ENCODE data around the gene NCSTN.

Gene NCSTN

DNA sequence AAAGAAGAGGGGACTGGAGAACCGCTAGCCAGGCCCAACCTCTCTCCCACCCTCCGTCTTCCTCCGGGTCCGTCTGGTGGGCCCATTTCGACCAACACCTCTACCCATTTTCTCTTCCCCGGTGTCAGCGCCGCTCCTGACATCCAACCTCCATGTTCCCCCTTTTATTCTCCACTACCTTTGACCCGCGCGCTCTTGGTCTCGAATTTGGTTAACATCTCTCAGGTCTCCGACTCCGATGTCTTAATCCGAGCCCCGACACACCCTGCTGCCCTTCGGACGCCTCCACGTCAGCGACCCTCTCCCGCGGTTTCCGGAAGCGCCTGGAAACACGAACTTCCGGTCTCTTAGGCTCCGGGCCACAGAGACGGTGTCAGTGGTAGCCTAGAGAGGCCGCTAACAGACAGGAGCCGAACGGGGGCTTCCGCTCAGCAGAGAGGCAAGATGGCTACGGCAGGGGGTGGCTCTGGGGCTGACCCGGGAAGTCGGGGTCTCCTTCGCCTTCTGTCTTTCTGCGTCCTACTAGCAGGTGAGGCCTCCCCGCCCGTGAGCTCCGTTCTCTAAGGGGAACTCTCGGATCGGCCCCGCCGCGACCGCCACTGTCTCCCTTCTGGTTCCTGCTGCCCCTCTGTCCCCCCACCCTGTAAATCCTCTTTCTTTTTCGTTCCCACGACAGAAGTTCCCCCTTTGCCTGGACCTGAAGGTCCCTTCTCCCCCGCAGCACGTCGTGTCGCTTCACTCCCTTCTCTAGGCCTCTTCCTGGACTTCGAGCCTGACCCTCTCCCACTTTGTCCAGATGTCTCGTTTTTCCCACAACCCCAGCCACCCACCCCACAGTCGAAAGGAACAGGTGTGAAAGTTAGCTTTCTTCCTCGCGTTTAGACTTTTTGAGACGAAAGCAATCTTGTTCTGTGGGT is at the start of gene NCSTN, which contains the start of gene COPA:
NCSTN (plus strand) TSS at position 431 of the 917 bp plus-strand sequence; CDS start at position 445, 14 bp downstream.
COPA (minus strand) TSS at position 298 of the 917 bp plus-strand sequence; CDS start at position 218, 80 bp downstream.
- peak; percentile 89 for DNase-seq

DNA sequence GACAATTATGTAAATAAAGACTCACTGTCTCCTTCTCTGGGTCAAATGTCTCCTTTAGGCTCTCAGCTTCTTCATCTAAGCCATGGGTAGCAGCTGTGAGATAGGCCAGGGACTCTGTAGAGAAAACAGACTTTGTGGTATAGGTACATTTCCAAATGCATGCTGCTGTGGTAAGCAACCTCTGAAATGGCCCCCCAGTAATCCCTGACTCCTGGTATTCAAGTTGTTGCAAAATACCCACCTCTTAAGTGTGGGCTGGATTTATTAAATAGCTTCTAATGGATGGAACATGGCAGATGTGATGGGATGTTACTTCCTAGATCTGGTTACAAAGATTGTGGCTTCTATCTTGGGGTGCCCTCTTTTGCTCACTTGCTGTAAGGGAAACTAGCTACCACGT is 47.1 kb upstream of the NCSTN start:
- no peak for DNase-seq

DNA sequence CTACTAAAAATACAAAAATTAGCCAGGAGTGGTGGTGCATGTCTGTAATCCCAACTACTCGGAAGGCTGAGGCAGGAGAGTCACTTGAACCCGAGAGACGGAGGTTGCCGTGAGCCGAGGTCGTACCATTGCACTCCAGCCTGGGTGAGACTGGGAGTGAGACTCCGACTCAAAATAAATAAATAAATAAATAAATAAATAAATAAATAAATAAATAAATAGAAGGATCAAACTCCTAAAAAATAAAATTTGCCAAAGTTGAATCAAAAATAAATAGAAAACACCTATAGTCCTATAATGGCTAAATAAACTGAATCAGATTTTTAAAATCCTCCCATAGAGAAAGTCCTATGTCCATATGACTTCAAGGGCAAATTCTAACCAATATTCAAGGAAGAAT is 43.0 kb upstream of the NCSTN start:
- DNase-seq: no peak

DNA sequence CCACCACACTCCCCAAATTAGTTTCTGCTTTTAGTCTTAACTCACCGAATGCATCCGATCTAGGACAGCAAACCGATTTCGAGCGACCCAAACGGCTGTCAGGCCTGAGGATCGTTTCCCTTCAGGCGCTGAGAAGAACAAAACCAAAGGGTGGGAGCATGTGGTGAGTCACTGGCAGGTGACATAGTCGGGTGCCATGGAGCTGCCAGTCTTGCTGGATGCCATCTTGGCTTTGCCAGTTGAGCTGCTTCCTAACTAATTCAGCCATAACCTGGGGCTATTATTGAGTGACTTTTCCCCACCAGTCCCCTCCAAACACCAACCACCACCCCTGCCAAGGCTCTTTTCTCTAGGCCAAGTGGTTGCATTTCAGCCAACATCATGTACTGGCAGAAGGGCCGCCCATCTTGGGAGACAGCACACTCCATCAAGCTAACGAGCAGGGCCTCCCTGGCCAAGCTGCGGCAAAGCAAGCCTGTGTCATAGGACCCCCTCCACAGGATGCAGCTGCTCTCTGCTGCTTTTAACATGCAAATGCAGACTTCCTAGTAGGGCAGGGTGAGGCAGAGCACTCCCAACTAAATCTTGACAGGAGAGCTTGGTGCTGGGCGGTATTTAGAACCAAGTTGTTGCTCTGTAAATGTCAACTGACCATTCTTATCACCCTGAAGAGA is 35.9 kb upstream of the NCSTN start:
- no peak for DNase-seq

DNA sequence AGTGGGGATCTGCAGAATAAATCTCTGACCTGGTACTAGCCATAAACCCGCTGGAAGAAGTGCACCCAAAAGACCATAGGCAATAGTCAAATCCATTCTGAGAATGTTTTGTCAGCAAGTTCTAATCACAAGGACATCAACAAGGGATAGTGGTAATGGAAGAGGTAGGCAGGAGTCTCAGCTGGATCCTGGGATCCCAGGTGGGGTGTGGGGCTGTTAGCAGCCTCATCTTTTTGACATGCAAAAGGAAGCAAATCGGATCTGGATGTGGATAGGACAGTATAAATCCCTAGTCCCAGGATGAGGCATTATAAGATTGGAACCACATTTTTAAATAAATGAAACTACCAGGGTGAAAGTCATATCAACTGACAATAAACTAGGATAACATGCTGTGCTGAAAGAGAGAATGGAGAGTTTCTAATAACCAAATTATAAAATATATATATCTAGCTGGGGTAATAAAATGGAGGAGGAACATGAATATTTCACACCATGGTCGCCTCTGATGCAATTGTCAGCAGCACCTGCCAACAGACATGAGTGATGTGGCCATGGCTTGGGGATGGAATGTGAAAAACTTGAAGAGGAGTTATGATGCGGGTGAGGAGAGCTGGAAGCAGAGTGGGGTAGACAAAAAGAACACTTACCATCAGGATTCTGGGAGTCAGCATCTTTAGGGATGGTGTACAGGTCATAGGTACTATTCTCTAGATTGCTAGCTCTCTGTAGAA is 34.6 kb upstream of the NCSTN start:
- no peak for DNase-seq

DNA sequence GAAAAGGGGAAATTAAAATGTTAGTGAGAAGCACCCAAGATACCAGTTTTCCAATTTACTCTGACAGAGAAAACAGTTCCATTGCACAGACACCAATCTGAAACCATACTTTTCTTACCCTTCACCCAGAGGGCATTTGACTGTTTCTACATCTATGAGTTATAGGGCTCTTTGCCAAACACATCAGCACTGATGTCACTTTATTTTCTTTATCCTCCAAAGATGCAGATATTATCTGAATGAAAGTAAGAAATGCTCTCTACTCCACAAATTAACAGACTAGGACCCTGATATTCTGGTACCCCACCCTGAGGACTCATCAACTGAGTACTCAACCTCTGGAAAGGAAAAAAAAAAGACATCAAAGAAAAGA is 34.0 kb upstream of the NCSTN start:
- DNase-seq: no peak

DNA sequence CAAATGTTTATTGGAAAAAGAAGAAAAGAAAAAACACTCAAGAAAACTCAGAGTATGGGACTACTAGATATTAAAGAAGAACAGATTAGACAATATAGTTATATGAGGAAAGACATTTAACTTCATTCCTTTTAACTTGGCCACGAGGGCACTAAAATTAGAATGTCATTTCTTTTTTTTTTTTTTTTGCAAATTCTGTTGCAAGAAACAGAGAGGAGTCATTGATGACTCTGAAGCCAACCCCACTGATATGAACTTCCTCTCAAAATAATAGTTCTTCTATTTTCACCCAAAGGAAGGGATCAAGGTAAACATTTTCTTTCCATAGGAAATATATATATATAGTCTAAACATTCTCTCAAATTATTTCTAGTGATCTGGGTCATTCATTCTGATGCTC is 33.6 kb upstream of the NCSTN start:
- no peak for DNase-seq

DNA sequence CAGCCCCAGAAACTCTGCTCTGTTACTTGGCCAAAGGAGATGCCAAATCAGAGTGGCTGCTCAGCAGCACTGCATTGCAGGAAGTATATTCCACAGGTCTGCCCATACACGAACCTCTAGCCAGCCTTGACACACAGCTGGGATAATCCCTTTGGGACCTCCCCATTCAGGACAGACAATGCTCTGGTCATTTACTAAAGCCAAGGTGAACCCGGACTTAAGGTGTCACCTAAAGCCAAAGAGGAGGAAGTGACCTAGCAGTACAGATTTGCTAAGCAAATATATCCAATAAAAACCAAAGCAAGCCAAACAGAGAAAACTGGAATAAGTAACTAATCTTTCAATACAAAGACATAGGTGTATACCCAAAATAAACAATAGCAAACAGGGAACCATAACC is 27.8 kb upstream of the NCSTN start:
- DNase-seq: no peak

DNA sequence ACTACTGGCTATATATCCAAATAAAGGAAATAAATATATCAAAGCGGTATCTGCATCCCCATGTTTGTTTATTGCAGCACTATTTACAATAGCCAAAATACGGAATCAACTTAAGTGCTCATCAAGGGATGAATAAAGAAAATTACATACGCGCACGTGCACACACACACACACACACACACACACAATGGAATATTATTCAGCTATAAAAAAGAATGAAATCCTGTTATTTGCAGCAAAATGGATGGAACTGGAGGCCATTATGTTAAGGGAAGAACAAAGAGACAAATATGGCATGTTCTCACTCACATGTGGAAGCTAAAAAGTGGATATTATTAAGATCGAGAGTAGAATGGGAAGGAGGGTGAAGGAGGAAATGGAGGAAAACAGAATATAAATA is 20.4 kb upstream of the NCSTN start:
- DNase-seq: no peak

DNA sequence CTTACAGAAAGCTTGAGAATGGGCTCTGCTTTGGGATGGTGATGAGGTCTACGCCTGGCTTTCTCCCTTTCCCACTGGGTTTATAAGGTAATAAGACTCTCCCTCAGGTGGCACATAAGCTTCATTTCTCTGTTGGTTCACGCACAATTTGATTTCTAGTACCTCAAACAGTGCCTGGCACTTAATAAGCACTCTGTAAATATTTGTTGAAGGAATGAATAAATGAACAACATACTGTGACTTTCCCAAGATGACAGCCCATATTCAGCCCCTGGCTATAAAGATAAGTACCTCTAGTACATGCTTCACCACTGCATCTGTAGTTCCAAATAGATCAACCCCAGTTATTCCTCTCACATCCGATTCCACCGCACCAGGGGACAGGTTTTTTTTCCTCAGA is 17.9 kb upstream of the NCSTN start:
- DNase-seq: no peak

DNA sequence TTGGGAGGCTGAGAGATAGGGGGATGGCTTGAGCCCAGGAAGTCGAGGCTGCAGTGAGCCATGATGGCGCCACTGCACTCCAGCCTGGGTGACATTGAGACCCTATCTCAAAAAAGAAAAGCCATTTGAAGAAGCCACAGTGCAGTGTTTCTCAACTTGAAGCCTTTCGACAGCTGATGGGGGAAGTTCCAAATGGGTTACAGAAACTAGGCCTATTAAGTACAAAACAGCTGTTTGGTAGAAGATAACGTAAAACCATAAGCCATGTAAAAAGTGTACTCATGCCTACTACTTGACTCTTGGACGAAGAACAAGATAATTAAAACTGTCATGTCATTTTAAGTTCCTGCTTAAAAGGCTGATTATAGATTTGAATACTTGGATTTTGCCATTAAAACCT is 16.8 kb upstream of the NCSTN start:
- DNase-seq: no peak

DNA sequence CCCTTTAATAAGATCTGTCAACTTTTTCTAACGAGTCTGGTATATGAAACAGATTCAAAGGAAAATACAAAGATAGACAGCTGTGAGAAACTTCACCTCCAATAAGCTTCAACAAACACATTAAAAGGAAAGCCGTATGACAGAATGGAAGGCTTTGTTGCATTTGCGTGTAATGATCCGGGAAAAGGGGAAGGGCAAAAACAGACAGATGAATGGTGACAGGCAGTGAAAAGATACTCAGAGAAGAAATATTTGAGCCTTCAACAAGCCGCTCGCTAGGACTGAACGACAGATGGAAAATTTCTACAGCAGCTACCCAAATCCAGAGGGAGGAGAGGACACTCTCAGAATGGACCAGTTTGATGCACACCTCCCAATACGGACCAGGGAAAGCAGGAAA is 15.0 kb upstream of the NCSTN start:
- no peak for DNase-seq

DNA sequence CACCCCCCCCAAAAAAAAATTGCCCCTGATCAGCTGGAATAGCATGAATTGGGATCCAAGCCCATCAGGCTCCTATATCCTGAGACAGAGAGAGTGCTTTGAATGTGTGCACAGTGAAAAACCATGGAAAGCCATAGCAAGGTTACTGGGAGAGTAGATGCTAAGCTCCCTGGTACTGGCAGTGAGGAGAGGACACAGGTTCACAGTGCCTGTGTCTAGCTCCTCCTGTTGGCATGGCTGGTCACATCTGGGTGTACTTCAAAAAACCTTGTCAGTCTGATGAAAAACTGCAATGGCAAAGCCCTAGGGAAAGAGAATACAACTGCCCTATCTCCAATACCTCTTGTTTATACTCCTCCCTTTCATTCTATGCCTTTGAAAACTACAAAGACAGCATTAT is 13.1 kb upstream of the NCSTN start:
- DNase-seq: no peak

DNA sequence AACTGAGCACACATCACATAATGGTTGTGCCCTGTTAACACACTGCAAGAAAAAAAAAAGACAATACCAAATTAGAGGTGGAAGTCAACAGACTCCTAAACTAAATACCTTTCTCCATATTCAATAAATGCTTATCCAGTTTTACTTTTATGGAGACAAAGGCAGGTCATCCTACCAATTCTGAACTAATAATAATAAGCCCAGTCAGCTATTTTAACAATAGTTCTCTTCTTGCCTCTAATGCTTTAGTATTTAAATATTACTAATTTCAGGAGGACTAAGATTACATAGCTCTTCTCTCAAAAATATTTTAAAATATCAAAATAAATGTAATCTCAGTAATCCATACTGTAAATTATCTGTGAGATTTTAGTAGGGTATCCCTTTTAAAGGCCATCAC is 10.7 kb upstream of the NCSTN start:
- no peak for DNase-seq

DNA sequence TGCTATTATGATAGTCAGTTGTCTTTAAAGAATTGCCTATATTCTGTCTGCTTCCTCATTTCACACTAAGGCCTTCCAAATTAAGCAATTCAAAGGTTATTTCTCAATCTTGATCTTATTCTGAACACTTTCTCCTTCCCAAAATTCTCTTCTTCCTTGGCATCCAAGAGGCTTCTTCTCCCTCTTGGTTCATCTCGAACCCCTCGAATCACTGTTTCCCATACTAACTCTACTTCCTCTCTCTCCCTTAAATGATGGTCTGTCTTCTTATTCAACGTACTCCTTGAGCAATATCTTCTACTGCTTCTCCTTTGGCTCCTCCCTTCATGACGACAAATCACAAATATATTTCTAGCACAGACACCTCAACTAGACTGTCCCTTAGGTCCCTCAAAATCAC is 4.6 kb upstream of the NCSTN start:
- DNase-seq: no peak

DNA sequence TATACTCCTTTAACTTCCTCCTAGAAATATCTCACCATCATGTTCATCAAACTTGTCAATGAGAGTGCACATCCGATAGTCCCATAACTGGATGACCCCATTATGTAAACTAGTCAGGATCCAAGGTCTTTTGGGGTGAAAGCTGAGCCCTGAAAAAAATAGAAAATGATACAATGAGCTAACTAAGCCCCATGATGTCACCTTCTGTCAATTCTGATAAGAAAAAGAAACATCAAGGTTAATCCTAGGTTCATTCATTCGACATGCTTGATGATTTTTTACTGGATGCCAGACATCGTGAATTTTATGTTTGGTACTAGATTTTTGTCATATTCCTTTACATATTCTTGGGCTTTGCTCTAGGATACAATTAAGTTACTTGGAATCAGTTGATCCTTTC is 3.0 kb upstream of the NCSTN start:
- DNase-seq: no peak

DNA sequence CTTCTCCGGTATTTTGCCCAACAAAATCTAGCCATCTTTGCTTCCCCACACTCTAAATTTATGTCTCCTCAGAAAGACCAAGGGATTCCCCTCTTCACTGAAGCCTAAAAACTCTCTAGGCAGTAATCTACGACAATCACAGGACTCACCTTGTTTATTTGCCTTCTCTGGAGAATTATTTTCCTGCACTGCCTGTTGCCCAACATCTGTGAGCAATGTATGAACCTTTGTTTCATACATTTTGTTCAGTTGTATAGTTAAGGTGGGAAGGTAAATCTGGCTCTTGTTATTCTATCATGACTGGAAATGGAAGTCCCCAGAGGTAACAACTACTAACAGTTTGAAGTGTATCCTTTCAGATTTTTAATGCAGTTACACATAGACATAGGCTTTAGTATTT is 2.3 kb upstream of the NCSTN start:
- DNase-seq: no peak

DNA sequence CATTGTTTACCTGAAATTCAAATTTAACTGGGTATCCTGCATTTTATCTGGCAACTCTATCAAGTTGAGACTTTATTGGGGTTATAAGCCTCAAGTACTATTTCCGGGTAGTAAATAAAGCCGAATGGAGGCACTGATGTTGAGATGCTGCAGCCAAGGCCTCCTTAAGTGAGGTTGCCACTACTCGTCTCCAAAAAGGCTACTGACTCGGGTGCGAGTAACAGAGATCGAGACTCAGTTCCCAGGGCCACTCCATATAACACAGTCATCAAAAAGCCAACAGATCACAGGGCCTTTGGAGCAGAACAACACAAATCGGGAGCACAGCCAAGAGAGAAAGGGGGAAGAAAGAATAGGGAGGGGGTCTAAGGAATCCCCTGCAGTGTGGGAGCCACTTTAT is 657 bp upstream of the NCSTN start:
- DNase-seq: no peak

DNA sequence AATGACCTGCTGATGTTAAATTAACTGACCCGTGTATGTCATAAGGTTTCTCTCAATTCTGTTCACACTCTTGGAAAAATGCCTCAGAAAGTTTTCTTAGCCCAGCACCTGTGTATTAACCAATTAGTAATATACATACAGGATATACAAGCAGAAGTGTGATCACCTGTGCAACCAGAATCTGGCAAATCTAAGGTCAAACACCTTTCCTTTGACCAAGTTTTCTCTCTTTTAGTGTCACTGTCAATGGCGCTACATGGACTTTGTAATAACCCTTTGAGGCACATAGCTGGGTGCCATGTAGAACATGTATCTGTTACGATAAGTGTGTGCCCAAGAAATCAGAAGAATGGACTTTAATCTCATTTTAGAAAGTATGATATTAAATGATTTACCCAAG is 1.1 kb downstream of the NCSTN start:
- no peak for DNase-seq

DNA sequence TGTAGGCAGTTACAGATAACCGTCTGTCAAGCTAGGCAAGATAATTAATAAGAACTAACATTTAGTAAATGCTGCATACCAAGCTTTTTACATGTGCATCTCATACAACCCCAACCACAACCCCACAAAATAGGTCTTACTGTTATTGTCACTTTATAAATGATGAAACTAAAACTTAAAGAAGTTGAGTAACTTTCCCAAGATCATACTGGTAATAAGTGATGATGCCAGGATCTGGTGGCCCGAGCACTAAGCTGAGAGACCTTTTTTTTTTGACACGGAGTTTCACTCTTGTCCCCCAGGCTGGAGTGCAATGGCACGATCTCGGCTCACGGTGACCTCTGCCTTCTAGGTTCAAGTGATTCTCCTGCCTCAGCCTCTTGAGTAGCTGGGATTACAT is 1.8 kb downstream of the NCSTN start:
- no peak for DNase-seq

DNA sequence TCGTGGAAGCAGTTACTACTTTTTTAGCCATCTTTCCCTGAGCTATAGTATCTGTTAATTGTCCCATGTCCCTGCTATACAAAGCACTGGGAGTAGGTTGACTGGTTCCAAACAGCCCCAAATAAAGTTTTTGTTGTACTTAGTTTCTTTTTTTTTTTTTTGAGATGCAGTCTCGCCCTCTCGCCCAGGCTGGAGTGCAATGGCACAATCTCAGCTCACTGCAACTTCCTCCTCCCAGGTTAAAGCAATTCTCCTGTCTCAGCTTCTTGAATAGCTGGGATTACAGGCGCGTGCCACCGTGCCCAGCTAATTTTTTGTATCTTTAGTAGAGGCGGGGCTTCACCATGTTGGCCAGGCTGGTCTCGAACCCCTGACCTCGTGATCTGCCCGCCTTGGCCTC is 3.3 kb downstream of the NCSTN start:
- DNase-seq: no peak

DNA sequence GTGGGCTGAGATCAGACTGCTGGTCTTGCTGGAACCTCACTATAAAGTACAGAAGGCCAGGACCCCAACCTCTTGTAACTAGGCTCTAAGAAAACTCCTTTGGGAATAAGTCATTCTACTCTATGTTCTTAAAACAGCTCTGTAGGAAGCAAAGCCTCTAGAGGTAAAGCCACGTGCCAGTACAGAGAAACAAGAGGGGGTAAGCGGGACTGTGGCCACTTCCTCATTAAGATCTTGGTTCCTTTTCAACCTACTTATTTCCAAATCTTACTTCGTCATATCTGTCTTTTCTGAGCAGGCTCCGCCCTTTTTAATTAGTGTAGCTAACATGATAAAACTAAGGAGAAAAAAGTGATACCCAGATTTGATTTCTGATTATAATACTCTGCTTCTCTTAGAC is 3.8 kb downstream of the NCSTN start:
- DNase-seq: no peak

DNA sequence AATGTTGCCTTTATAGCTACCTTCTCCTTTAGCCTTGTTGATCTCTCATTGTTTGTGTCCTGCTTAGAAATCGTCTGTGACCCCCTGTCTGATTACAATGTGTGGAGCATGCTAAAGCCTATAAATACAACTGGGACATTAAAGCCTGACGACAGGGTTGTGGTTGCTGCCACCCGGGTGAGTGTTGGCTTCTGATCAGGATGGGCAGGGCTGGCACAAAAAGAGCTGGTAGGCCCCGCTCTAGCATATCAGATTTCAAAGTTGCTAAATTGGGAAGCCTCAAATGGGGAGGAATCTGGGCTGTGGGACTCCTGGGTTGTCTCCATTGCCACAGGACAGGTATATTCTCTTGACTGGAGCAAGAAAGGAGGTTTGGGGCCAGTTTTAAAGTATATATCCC is 8.4 kb downstream of the NCSTN start:
- DNase-seq: no peak

DNA sequence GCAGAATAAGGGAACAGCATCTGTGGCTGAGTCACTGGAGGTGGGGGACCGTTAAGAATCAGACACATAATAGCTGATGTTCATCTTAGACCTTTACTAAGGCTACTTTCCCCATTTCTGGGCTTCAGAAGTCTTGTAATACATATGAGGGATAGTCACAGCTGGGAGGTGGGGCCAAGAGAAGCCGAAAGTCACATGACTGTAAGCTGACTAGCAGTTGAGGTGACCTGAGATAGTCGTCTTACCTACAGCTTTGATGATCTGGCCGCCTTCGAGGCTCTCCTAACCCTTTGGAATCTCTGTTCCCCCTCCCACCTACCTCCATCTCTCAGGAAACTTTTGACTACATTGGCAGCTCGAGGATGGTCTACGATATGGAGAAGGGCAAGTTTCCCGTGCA is 9.4 kb downstream of the NCSTN start:
- DNase-seq: no peak

Measured in stimulated activated naive CD4-positive, alpha-beta T cell treated with Interleukin-2 at 50 U/mL for 16 hours (primary cell).